SK-N-MC (cell line): ENCODE data around the gene GET4.

Source experiments
- EZH2 ChIP-seq: fragments of 200-600 bp; sonication (generic); IDR thresholded peaks from one replicate; pipeline ENCODE4 v1.6.1; 2017; ENCODE audit warnings: antibody characterized with exemption
- FOXP2 ChIP-seq: optimal IDR thresholded peaks from 2 replicates; pipeline ENCODE3; 2011; ENCODE audit warnings: mild to moderate bottlenecking, moderate library complexity; ENCODE audit not compliant: insufficient read depth; ENCODE audit errors: extremely low read length, control extremely low read depth
- POLR2AphosphoS5 ChIP-seq: IDR thresholded peaks from 2 replicates; pipeline ENCODE4 v1.6.1; 2012; ENCODE audit warnings: mild to moderate bottlenecking, low read depth, low read length, borderline replicate concordance

GRCh38 chr7:902996-903395 lies 26.6 kb downstream of the GET4 start:
- TF ChIP-seq POLR2AphosphoS5 = no peak
- TF ChIP-seq EZH2 = no peak
- TF ChIP-seq FOXP2 = no peak
